NCI-H748 treated with DMSO at 0.1 percent for 48 hours (cell line): ENCODE results near the gene ZNF771.

Experiments
- DNase-seq: peaks from one replicate; lab custom pipeline; 2025; lab: John Stamatoyannopoulos, UW

The ZNF771 gene

GRCh38 chr16:30407102-30407803 is at the start of gene ZNF771:
Gene ZNF771 (plus strand): TSS chr16:30407606. CDS start chr16:30408054, 448 bp downstream.
- DNase-seq = peak; percentile 32

GRCh38 chr16:30357715-30358576 is 49.5 kb upstream of the ZNF771 start:
- no peak for DNase-seq

- DNase-seq = no peak
Measured at GRCh38 chr16:30358577-30358936, 48.8 kb upstream of the ZNF771 start.

- DNase-seq = no peak
Measured at GRCh38 chr16:30358990-30359870, 48.2 kb upstream of the ZNF771 start.

- DNase-seq = no peak
Measured at GRCh38 chr16:30359871-30360170, 47.6 kb upstream of the ZNF771 start.

GRCh38 chr16:30361180-30361579 is 46.2 kb upstream of the ZNF771 start:
- DNase-seq = no peak

- DNase-seq = no peak
Measured at GRCh38 chr16:30365200-30365599, 42.2 kb upstream of the ZNF771 start.

- no peak for DNase-seq
Measured at GRCh38 chr16:30366511-30366910, 40.9 kb upstream of the ZNF771 start.

GRCh38 chr16:30367349-30368009 is 39.9 kb upstream of the ZNF771 start:
- DNase-seq = no peak

GRCh38 chr16:30368122-30368791 is 39.1 kb upstream of the ZNF771 start:
- DNase-seq = no peak

- DNase-seq = no peak
Measured at GRCh38 chr16:30368792-30369090, 38.7 kb upstream of the ZNF771 start.

GRCh38 chr16:30369091-30369937 is 38.1 kb upstream of the ZNF771 start:
- no peak for DNase-seq

- DNase-seq = no peak
Measured at GRCh38 chr16:30369938-30370455, 37.4 kb upstream of the ZNF771 start.

GRCh38 chr16:30370456-30371247 is 36.8 kb upstream of the ZNF771 start, which contains the start of gene TBC1D10B:
Gene TBC1D10B (minus strand): TSS chr16:30370494. CDS start chr16:30370183, 311 bp downstream.
- peak; percentile 98 for DNase-seq

GRCh38 chr16:30371248-30371816 is 36.1 kb upstream of the ZNF771 start:
- no peak for DNase-seq

GRCh38 chr16:30372038-30372712 is 35.2 kb upstream of the ZNF771 start:
- DNase-seq = no peak

- no peak for DNase-seq
Measured at GRCh38 chr16:30372725-30373124, 34.7 kb upstream of the ZNF771 start.

GRCh38 chr16:30374538-30374937 is 32.9 kb upstream of the ZNF771 start, which contains the start of gene MYL11:
Gene MYL11 (plus strand): TSS chr16:30374802. CDS start chr16:30374858, 56 bp downstream.
- no peak for DNase-seq
